ENCODE measurements around the gene PLCB1.

DNA sequence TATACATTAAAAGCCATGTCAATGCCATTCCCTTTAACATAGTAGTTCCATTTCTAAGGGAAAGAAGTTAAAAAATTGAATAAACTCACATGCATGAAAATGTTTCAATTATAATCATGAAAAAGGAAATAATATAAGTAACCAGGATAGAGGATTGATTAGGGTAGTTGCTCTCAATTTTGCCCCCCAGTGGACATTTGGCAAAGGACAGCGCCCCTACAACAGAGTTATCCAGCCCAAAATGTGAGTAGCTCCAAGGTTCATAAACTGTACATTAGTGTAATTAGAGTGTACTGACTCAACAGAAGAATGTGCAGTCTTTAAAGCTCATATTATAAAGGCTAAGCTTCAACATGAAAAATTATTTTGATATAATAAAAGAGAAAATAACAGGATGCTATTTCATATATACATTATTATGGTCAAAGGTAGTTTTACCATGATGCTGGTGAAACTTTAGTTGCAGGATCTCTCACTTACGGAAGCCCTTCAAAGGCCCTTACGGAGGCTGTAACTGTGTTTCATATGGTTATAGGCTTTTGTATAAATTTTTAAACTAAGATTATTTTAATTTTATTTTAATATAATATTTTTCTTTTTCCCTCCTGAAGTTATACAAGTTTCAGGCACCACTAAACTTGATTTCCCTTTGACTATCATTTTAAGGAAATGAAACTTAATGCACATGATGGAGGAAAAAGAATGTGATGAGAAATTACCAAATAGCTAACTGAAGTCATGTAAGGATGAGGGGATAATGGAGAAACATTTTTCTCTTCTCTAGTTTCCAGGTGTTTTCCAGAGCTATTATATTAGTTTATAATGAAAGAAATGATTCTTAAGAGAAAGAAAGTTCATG lies 403.6 kb downstream of the PLCB1 start:
- TF ChIP-seq EZH2 (IDR thresholded peaks at IDR 0.05; ENCODE audit: insufficient read depth, low read length) (no peak), CTCF (IDR thresholded peaks at IDR 0.05; ENCODE audit: insufficient read depth, low read depth, low read length) (peak; percentile 66)

All from astrocyte (in vitro differentiated cells and primary cell).